ENCODE results near the gene PTP4A1.

Gene PTP4A1

GRCh38 chr6:63558278-63558677 lies 14.0 kb upstream of the PTP4A1 start:
- no peak for DNase-seq

- DNase-seq, result no peak
Observed at GRCh38 chr6:63560801-63561287, 11.4 kb upstream of the PTP4A1 start.

GRCh38 chr6:63561288-63561687 lies 11.0 kb upstream of the PTP4A1 start:
- no peak for DNase-seq

- no peak for DNase-seq
Observed at GRCh38 chr6:63563235-63563634, 9.0 kb upstream of the PTP4A1 start.

GRCh38 chr6:63565058-63565726 lies 7.1 kb upstream of the PTP4A1 start:
- no peak for DNase-seq

GRCh38 chr6:63565727-63566596 lies 6.3 kb upstream of the PTP4A1 start:
- DNase-seq, result no peak

- no peak for DNase-seq
Observed at GRCh38 chr6:63567966-63568365, 4.3 kb upstream of the PTP4A1 start.

GRCh38 chr6:63571361-63572043 lies 778 bp upstream of the PTP4A1 start:
- peak; percentile 46 for DNase-seq

GRCh38 chr6:63572747-63573075 lies 431 bp downstream of the PTP4A1 start:
- no peak for DNase-seq

GRCh38 chr6:63573076-63573898 lies 1.0 kb downstream of the PTP4A1 start:
- peak; percentile 56 for DNase-seq

- DNase-seq, result peak; percentile 67
Observed at GRCh38 chr6:63573899-63574553, 1.7 kb downstream of the PTP4A1 start.

- no peak for DNase-seq
Observed at GRCh38 chr6:63574554-63574900, 2.2 kb downstream of the PTP4A1 start.

- DNase-seq, result no peak
Observed at GRCh38 chr6:63576147-63576772, 4.0 kb downstream of the PTP4A1 start.

GRCh38 chr6:63576985-63577712 lies 4.9 kb downstream of the PTP4A1 start:
- no peak for DNase-seq

- no peak for DNase-seq
Observed at GRCh38 chr6:63578757-63579156, 6.5 kb downstream of the PTP4A1 start.

- DNase-seq, result no peak
Observed at GRCh38 chr6:63579937-63580703, 7.8 kb downstream of the PTP4A1 start.

GRCh38 chr6:63580704-63580961 lies 8.4 kb downstream of the PTP4A1 start:
- DNase-seq, result no peak

GRCh38 chr6:63581355-63582013 lies 9.2 kb downstream of the PTP4A1 start:
- no peak for DNase-seq

GRCh38 chr6:63582579-63583231 lies 10.4 kb downstream of the PTP4A1 start:
- DNase-seq, result no peak

GRCh38 chr6:63584125-63584514 lies 11.8 kb downstream of the PTP4A1 start:
- no peak for DNase-seq
